OCI-LY3 (cell line): Measurements from ENCODE around the gene HRH3.

Experiments
- EZH2phosphoT487 ChIP-seq: fragments of 200-600 bp; shearing (Covaris generic); IDR thresholded peaks from 2 replicates; pipeline ENCODE4 v1.6.1; 2018; ENCODE audit warnings: antibody characterized with exemption, mixed run types, low read depth
- TF ChIP-seq, protein P1 (sequence below): fragments of 200-600, 300-600 bp; sonication (generic); IDR thresholded peaks from 2 replicates; pipeline ENCODE4 v1.5.1; 2014; ENCODE audit warnings: antibody characterized with exemption, low read length, low read depth

DNA sequence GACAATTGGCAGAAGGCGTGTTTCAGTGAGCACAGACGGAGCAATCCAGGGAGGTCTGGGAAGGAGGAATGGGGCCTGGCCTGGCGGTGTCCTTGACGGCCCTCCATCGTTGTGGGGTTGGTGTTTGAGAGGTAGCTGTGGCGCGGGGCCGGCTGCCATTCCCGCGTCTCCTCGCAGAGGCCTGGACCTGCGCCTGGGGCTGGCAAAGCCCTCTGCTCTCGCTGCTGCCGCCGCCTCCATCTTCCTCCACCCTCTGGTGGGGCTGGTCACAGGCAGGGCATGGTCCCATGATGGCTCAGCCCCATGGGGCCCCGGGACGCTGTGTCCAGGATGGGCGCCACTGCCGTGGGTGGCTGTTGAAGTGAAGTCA, 25.8 kb upstream of the HRH3 start:
- TF ChIP-seq, protein P1, sequence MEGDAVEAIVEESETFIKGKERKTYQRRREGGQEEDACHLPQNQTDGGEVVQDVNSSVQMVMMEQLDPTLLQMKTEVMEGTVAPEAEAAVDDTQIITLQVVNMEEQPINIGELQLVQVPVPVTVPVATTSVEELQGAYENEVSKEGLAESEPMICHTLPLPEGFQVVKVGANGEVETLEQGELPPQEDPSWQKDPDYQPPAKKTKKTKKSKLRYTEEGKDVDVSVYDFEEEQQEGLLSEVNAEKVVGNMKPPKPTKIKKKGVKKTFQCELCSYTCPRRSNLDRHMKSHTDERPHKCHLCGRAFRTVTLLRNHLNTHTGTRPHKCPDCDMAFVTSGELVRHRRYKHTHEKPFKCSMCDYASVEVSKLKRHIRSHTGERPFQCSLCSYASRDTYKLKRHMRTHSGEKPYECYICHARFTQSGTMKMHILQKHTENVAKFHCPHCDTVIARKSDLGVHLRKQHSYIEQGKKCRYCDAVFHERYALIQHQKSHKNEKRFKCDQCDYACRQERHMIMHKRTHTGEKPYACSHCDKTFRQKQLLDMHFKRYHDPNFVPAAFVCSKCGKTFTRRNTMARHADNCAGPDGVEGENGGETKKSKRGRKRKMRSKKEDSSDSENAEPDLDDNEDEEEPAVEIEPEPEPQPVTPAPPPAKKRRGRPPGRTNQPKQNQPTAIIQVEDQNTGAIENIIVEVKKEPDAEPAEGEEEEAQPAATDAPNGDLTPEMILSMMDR: no peak
- TF ChIP-seq EZH2phosphoT487: no peak
